NT2/D1 (cell line): ENCODE measurements around the gene TRIM47.
A peak's percentile ranks its signal among the peaks of the same experiment; 100 is the strongest.
"Not testable (repeated sequence)": the region's sequence is repeated elsewhere in the genome, so short reads cannot be mapped to it uniquely, and the experiment has no call there.

ENCODE experiments used
- DNase-seq: peaks from one replicate; pipeline ENCODE4 v3.0.0-alpha.2; 2011; ENCODE audit warnings: low read depth, low spot score
- H3K27me3 ChIP-seq: 2 replicates; pipeline ENCODE4 v1.6.0; 2011; ENCODE audit warnings: mild to moderate bottlenecking; ENCODE audit not compliant: insufficient read length, insufficient read depth
- H3K36me3 ChIP-seq: 2 replicates; pipeline ENCODE4 v1.6.1; 2011; ENCODE audit warnings: mild to moderate bottlenecking, low read length, mixed read lengths; ENCODE audit not compliant: insufficient read depth, insufficient read length
- H3K4me1 ChIP-seq: 2 replicates; pipeline ENCODE4 v1.5.1; 2011; ENCODE audit not compliant: insufficient read depth, insufficient read length
- H3K4me3 ChIP-seq: 2 replicates; pipeline ENCODE4 v1.5.1; 2011; ENCODE audit warnings: low read depth; ENCODE audit not compliant: insufficient read length
- H3K9ac ChIP-seq: 2 replicates; pipeline ENCODE4 v1.6.0; 2011; ENCODE audit warnings: low read depth; ENCODE audit not compliant: insufficient read length
- H3K9me3 ChIP-seq: 2 replicates; pipeline ENCODE4 v1.5.1; 2011; ENCODE audit warnings: mild to moderate bottlenecking, low read length; ENCODE audit not compliant: insufficient read depth
- SUZ12 ChIP-seq: IDR thresholded peaks from 2 replicates; pipeline ENCODE4 v1.6.1; 2011; ENCODE audit not compliant: insufficient read length, insufficient read depth; ENCODE audit errors: extremely low read depth
- YY1 ChIP-seq: IDR thresholded peaks from 2 replicates; pipeline ENCODE4 v1.6.1; 2011; ENCODE audit not compliant: insufficient read length, insufficient read depth
- ZNF274 ChIP-seq: IDR thresholded peaks from 2 replicates; pipeline ENCODE4 v1.6.1; 2011; ENCODE audit warnings: mild to moderate bottlenecking, low read depth, low read length

The TRIM47 gene

GRCh38 chr17:75854101-75854748 is 24.2 kb downstream of the TRIM47 start:
- no peaks in the 10 kb centered on the region for H3K27me3 ChIP-seq
- peak overlapping the region; percentile 54 for H3K9ac ChIP-seq
- H3K4me1 ChIP-seq, result peaks cover 2% of the 10 kb centered on the region
- no peak for DNase-seq
- peak overlapping the region; percentile 55 for H3K4me3 ChIP-seq
- TF ChIP-seq YY1 (no peak), SUZ12 (no peak), ZNF274 (no peak)
- peaks cover 26% of the 10 kb centered on the region for H3K36me3 ChIP-seq
- no peaks in the 10 kb centered on the region for H3K9me3 ChIP-seq

- DNase-seq, result no peak
Observed at GRCh38 chr17:75853433-75853832, 24.9 kb downstream of the TRIM47 start.

GRCh38 chr17:75851693-75851991 is 26.7 kb downstream of the TRIM47 start:
- H3K27me3 ChIP-seq, H3K4me1 ChIP-seq, H3K9ac ChIP-seq, DNase-seq, H3K4me3 ChIP-seq, H3K9me3 ChIP-seq: not testable (repeated sequence)
- peaks cover 52% of the 10 kb centered on the region for H3K36me3 ChIP-seq

More at GRCh38 chr17:75853433-75853832, 24.9 kb downstream of the TRIM47 start:
- H3K4me3 ChIP-seq, result no peak overlapping the region
- H3K9ac ChIP-seq, result peak overlapping the region; percentile 26
- TF ChIP-seq SUZ12 (no peak), YY1 (no peak), ZNF274 (no peak)
- H3K4me1 ChIP-seq, result no peaks in the 10 kb centered on the region
- peaks cover 34% of the 10 kb centered on the region for H3K36me3 ChIP-seq
- no peaks in the 10 kb centered on the region for H3K27me3 ChIP-seq
- no peaks in the 10 kb centered on the region for H3K9me3 ChIP-seq

GRCh38 chr17:75850928-75851692 is 27.3 kb downstream of the TRIM47 start:
- Histone ChIP-seq H3K27me3 (no peaks in the 10 kb centered on the region), H3K4me1 (peaks cover 8% of the 10 kb centered on the region), H3K4me3 (no peak overlapping the region), H3K36me3 (peaks cover 57% of the 10 kb centered on the region), H3K9me3 (no peaks in the 10 kb centered on the region), H3K9ac (no peak overlapping the region)
- DNase-seq, result no peak
- TF ChIP-seq YY1 (no peak), SUZ12 (no peak), ZNF274 (no peak)

- DNase-seq, result no peak
- H3K4me3 ChIP-seq, result no peak overlapping the region
- H3K9me3 ChIP-seq, result no peaks in the 10 kb centered on the region
- no peak for TF ChIP-seq ZNF274
- no peak for TF ChIP-seq YY1
- no peak for TF ChIP-seq SUZ12
- peaks cover 19% of the 10 kb centered on the region for H3K4me1 ChIP-seq
- H3K27me3 ChIP-seq, result no peaks in the 10 kb centered on the region
- peaks cover 66% of the 10 kb centered on the region for H3K36me3 ChIP-seq
- no peak overlapping the region for H3K9ac ChIP-seq
Observed at GRCh38 chr17:75849724-75850123, 28.7 kb downstream of the TRIM47 start.

GRCh38 chr17:75849279-75849646 is 29.1 kb downstream of the TRIM47 start:
- peaks cover 66% of the 10 kb centered on the region for H3K36me3 ChIP-seq
- no peak overlapping the region for H3K9ac ChIP-seq
- TF ChIP-seq YY1 (no peak), ZNF274 (no peak), SUZ12 (no peak)
- no peaks in the 10 kb centered on the region for H3K9me3 ChIP-seq
- H3K27me3 ChIP-seq, result no peaks in the 10 kb centered on the region
- no peak overlapping the region for H3K4me3 ChIP-seq
- peaks cover 22% of the 10 kb centered on the region for H3K4me1 ChIP-seq
- no peak for DNase-seq

GRCh38 chr17:75848523-75849278 is 29.7 kb downstream of the TRIM47 start:
- DNase-seq, result no peak
- no peak overlapping the region for H3K4me3 ChIP-seq
- TF ChIP-seq YY1 (no peak), SUZ12 (no peak), ZNF274 (no peak)
- no peaks in the 10 kb centered on the region for H3K27me3 ChIP-seq
- no peak overlapping the region for H3K9ac ChIP-seq
- H3K36me3 ChIP-seq, result peaks cover 66% of the 10 kb centered on the region
- no peaks in the 10 kb centered on the region for H3K9me3 ChIP-seq
- H3K4me1 ChIP-seq, result peaks cover 28% of the 10 kb centered on the region
